ENCODE results near the gene ZNF202. TPM values are rescaled to one million over a fixed set of nuclear protein-coding genes. Genes with fewer than 3 reads are reported as not detected.
A peak's percentile ranks its signal among the peaks of the same experiment; 100 is the strongest.

ZNF202 gene
- polyA plus RNA-seq (2013), result 5.2 TPM in 2 replicates

GRCh38 chr11:123741159-123742030 is at the start of gene ZNF202:
Gene ZNF202 (minus strand): TSS chr11:123741660. CDS start chr11:123730888, 10,772 bp downstream.
- no CpG with 5 or more reads among the region's 67 CpGs for WGBS (ENCODE audit: extremely low coverage, insufficient coverage, insufficient read length)
- Histone ChIP-seq H3K4ac (ENCODE audit: low read depth, low read length) (peak within 1 kb of the TSS; percentile 26), H4K12ac (ENCODE audit: low read depth, low read length) (peak within 1 kb of the TSS; percentile 86), H3K9me3 (ENCODE audit: insufficient read depth, low read depth, low read length) (no peaks in the 10 kb centered on the region), H3K4me2 (ENCODE audit: low read length) (peak within 1 kb of the TSS; percentile 86), H2AFZ (ENCODE audit: insufficient read depth, low read length, poor library complexity) (peak within 1 kb of the TSS; percentile 88), H3K79me1 (ENCODE audit: low read length) (peaks cover 6% of the 10 kb centered on the region), H3K4me1 (ENCODE audit: control insufficient read depth in 1 of 2, insufficient read depth in 2 of 2, low read length in 2 of 2) (peaks cover 5 to 10% of the 10 kb centered on the region in 2 experiments), H2BK12ac (ENCODE audit: low read length) (no peak within 1 kb of the TSS), H3K27me3 (ENCODE audit: insufficient read depth, low read length) (no peaks in the 10 kb centered on the region), H3K23ac (ENCODE audit: low read length) (no peak within 1 kb of the TSS), H3K27ac (ENCODE audit: low read depth, low read length) (peak within 1 kb of the TSS; percentile 52), H4K8ac (ENCODE audit: low read depth, low read length) (peak within 1 kb of the TSS; percentile 96), H4K91ac (ENCODE audit: low read depth, low read length) (peak within 1 kb of the TSS; percentile 29), H2BK5ac (ENCODE audit: low read depth, low read length, poor library complexity) (peak within 1 kb of the TSS; percentile 80), H3K14ac (ENCODE audit: low read length) (peak within 1 kb of the TSS; percentile 90), H2BK120ac (ENCODE audit: insufficient read depth, low read length, poor library complexity) (peak within 1 kb of the TSS; percentile 84), H3K36me3 (ENCODE audit: control insufficient read depth in 1 of 2, insufficient read depth in 2 of 2, low read length in 2 of 2) (peaks cover 5 to 10% of the 10 kb centered on the region in 2 experiments), H3K4me3 (ENCODE audit: low read depth, low read length) (peak within 1 kb of the TSS; percentile 89), H3K79me2 (ENCODE audit: control insufficient read depth, insufficient read depth, low read length, poor library complexity) (peaks cover 9% of the 10 kb centered on the region), H3K9ac (ENCODE audit: low read length) (peak within 1 kb of the TSS; percentile 82), H3K18ac (ENCODE audit: low read length) (peak within 1 kb of the TSS; percentile 93), H2AK5ac (ENCODE audit: low read length) (no peak within 1 kb of the TSS)
- DNase-seq, result peak; percentile 83 to 90

GRCh38 chr11:123783536-123783935 is 42.1 kb upstream of the ZNF202 start:
- no peaks in the 10 kb centered on the region for H3K36me3 ChIP-seq (ENCODE audit: control insufficient read depth in 1 of 2, insufficient read depth in 2 of 2, low read length in 2 of 2)
- no peak overlapping the region for H3K4me2 ChIP-seq (ENCODE audit: low read length)
- WGBS (ENCODE audit: extremely low coverage, insufficient coverage, insufficient read length), result no CpG with 5 or more reads among the region's 1 CpG
- no peak overlapping the region for H3K4me3 ChIP-seq (ENCODE audit: low read depth, low read length)
- H3K79me2 ChIP-seq (ENCODE audit: control insufficient read depth, insufficient read depth, low read length, poor library complexity), result no peaks in the 10 kb centered on the region
- no peak overlapping the region for H2BK120ac ChIP-seq (ENCODE audit: insufficient read depth, low read length, poor library complexity)
- H3K4ac ChIP-seq (ENCODE audit: low read depth, low read length), result no peak overlapping the region
- no peak overlapping the region for H4K91ac ChIP-seq (ENCODE audit: low read depth, low read length)
- H3K27ac ChIP-seq (ENCODE audit: low read depth, low read length), result no peak overlapping the region
- H3K27me3 ChIP-seq (ENCODE audit: insufficient read depth, low read length), result no peaks in the 10 kb centered on the region
- no peak overlapping the region for H3K9ac ChIP-seq (ENCODE audit: low read length)
- no peak overlapping the region for H3K14ac ChIP-seq (ENCODE audit: low read length)
- H2BK5ac ChIP-seq (ENCODE audit: low read depth, low read length, poor library complexity), result no peak overlapping the region
- H3K4me1 ChIP-seq (ENCODE audit: control insufficient read depth in 1 of 2, insufficient read depth in 2 of 2, low read length in 2 of 2), result no peaks in the 10 kb centered on the region
- no peaks in the 10 kb centered on the region for H3K79me1 ChIP-seq (ENCODE audit: low read length)
- no peak overlapping the region for H4K8ac ChIP-seq (ENCODE audit: low read depth, low read length)
- DNase-seq, result no peak
- no peaks in the 10 kb centered on the region for H3K9me3 ChIP-seq (ENCODE audit: insufficient read depth, low read depth, low read length)
- H3K23ac ChIP-seq (ENCODE audit: low read length), result no peak overlapping the region
- no peak overlapping the region for H2AFZ ChIP-seq (ENCODE audit: insufficient read depth, low read length, poor library complexity)
- no peak overlapping the region for H3K18ac ChIP-seq (ENCODE audit: low read length)
- no peak overlapping the region for H2AK5ac ChIP-seq (ENCODE audit: low read length)
- no peak overlapping the region for H4K12ac ChIP-seq (ENCODE audit: low read depth, low read length)
- no peak overlapping the region for H2BK12ac ChIP-seq (ENCODE audit: low read length)

- H2AK5ac ChIP-seq (ENCODE audit: low read length), result no peak overlapping the region
- no peaks in the 10 kb centered on the region for H3K4me1 ChIP-seq (ENCODE audit: control insufficient read depth in 1 of 2, insufficient read depth in 2 of 2, low read length in 2 of 2)
- H3K9me3 ChIP-seq (ENCODE audit: insufficient read depth, low read depth, low read length), result no peaks in the 10 kb centered on the region
- no peak for DNase-seq
- H3K36me3 ChIP-seq (ENCODE audit: control insufficient read depth in 1 of 2, insufficient read depth in 2 of 2, low read length in 2 of 2), result no peaks in the 10 kb centered on the region
- H4K91ac ChIP-seq (ENCODE audit: low read depth, low read length), result no peak overlapping the region
- H3K18ac ChIP-seq (ENCODE audit: low read length), result no peak overlapping the region
- no peak overlapping the region for H2BK5ac ChIP-seq (ENCODE audit: low read depth, low read length, poor library complexity)
- H4K8ac ChIP-seq (ENCODE audit: low read depth, low read length), result no peak overlapping the region
- no peaks in the 10 kb centered on the region for H3K79me1 ChIP-seq (ENCODE audit: low read length)
- no peak overlapping the region for H2BK120ac ChIP-seq (ENCODE audit: insufficient read depth, low read length, poor library complexity)
- H3K14ac ChIP-seq (ENCODE audit: low read length), result no peak overlapping the region
- no peak overlapping the region for H2BK12ac ChIP-seq (ENCODE audit: low read length)
- no peak overlapping the region for H4K12ac ChIP-seq (ENCODE audit: low read depth, low read length)
- H2AFZ ChIP-seq (ENCODE audit: insufficient read depth, low read length, poor library complexity), result no peak overlapping the region
- H3K4ac ChIP-seq (ENCODE audit: low read depth, low read length), result no peak overlapping the region
- no peak overlapping the region for H3K23ac ChIP-seq (ENCODE audit: low read length)
- no peak overlapping the region for H3K27ac ChIP-seq (ENCODE audit: low read depth, low read length)
- H3K4me2 ChIP-seq (ENCODE audit: low read length), result no peak overlapping the region
- no peak overlapping the region for H3K9ac ChIP-seq (ENCODE audit: low read length)
- H3K27me3 ChIP-seq (ENCODE audit: insufficient read depth, low read length), result no peaks in the 10 kb centered on the region
- H3K79me2 ChIP-seq (ENCODE audit: control insufficient read depth, insufficient read depth, low read length, poor library complexity), result no peaks in the 10 kb centered on the region
- WGBS (ENCODE audit: extremely low coverage, insufficient coverage, insufficient read length), result no CpG with 5 or more reads among the region's 1 CpG
- no peak overlapping the region for H3K4me3 ChIP-seq (ENCODE audit: low read depth, low read length)
These were observed 37.1 kb upstream of the ZNF202 start for GRCh38 chr11:123778511-123778910.

- H3K27ac ChIP-seq (ENCODE audit: low read depth, low read length), result no peak overlapping the region
- no peak overlapping the region for H3K4me3 ChIP-seq (ENCODE audit: low read depth, low read length)
- H2BK5ac ChIP-seq (ENCODE audit: low read depth, low read length, poor library complexity), result no peak overlapping the region
- no peak overlapping the region for H2AK5ac ChIP-seq (ENCODE audit: low read length)
- no peak overlapping the region for H4K12ac ChIP-seq (ENCODE audit: low read depth, low read length)
- no peaks in the 10 kb centered on the region for H3K9me3 ChIP-seq (ENCODE audit: insufficient read depth, low read depth, low read length)
- no CpG with 5 or more reads among the region's 4 CpGs for WGBS (ENCODE audit: extremely low coverage, insufficient coverage, insufficient read length)
- no peaks in the 10 kb centered on the region for H3K27me3 ChIP-seq (ENCODE audit: insufficient read depth, low read length)
- H3K14ac ChIP-seq (ENCODE audit: low read length), result no peak overlapping the region
- no peak overlapping the region for H4K8ac ChIP-seq (ENCODE audit: low read depth, low read length)
- H3K18ac ChIP-seq (ENCODE audit: low read length), result no peak overlapping the region
- H2BK120ac ChIP-seq (ENCODE audit: insufficient read depth, low read length, poor library complexity), result no peak overlapping the region
- no peaks in the 10 kb centered on the region for H3K36me3 ChIP-seq (ENCODE audit: control insufficient read depth in 1 of 2, insufficient read depth in 2 of 2, low read length in 2 of 2)
- H2AFZ ChIP-seq (ENCODE audit: insufficient read depth, low read length, poor library complexity), result no peak overlapping the region
- no peak overlapping the region for H3K9ac ChIP-seq (ENCODE audit: low read length)
- no peak overlapping the region for H2BK12ac ChIP-seq (ENCODE audit: low read length)
- no peak overlapping the region for H4K91ac ChIP-seq (ENCODE audit: low read depth, low read length)
- H3K23ac ChIP-seq (ENCODE audit: low read length), result no peak overlapping the region
- no peaks in the 10 kb centered on the region for H3K79me2 ChIP-seq (ENCODE audit: control insufficient read depth, insufficient read depth, low read length, poor library complexity)
- DNase-seq, result no peak
- H3K4ac ChIP-seq (ENCODE audit: low read depth, low read length), result no peak overlapping the region
- H3K4me1 ChIP-seq (ENCODE audit: control insufficient read depth in 1 of 2, insufficient read depth in 2 of 2, low read length in 2 of 2), result no peaks in the 10 kb centered on the region
- H3K79me1 ChIP-seq (ENCODE audit: low read length), result no peaks in the 10 kb centered on the region
- no peak overlapping the region for H3K4me2 ChIP-seq (ENCODE audit: low read length)
These were observed 34.5 kb upstream of the ZNF202 start for GRCh38 chr11:123775715-123776549.

Data from trophoblast cell (in vitro differentiated cells and primary cell).